HCT116 (cell line): ENCODE data around the gene CLCN5. TPM values are rescaled to one million over a fixed set of nuclear protein-coding genes. Genes with fewer than 3 reads are reported as not detected.
A peak's percentile ranks its signal among the peaks of the same experiment; 100 is the strongest.

ENCODE experiments used
- ATAC-seq: fragments of 200-7000 bp; cut with Tn5 transposase; 2 replicates; pipeline ENCODE4 v1.9.1; 2020; ENCODE audit warnings: mild to moderate bottlenecking, moderate library complexity
- BruUV-seq: library from RNA; stranded (reverse); fragments of 400-500 nt; replicated peaks from 2 replicates; lab custom pipeline; 2021; lab: Mats Ljungman, UMichigan
- CTCF ChIA-PET: fragments of 300-600 bp; sonication (Branson Sonifier 250); formaldehyde crosslinking; loops from one replicate; lab custom pipeline; 2021; ENCODE audit warnings: antibody characterized with exemption; lab: Charles Lee
- POLR2A ChIA-PET: fragments of 300-600, 350-600 bp; sonication (Branson Sonifier 250); formaldehyde crosslinking; loops from one replicate; lab custom pipeline; 2021; ENCODE audit warnings: antibody characterized with exemption; lab: Charles Lee
- RAD21 ChIA-PET, 2 experiments: fragments of 300-600 bp; sonication (Branson Sonifier 250); formaldehyde crosslinking; loops; one replicate each; lab custom pipeline; 2023; ENCODE audit warnings: low total read pairs in 2 of 2; ENCODE audit not compliant: uncharacterized antibody in 2 of 2, unreplicated experiment in 2 of 2, low non-redundant PET in 1 of 2; lab: Charles Lee
- DNase-seq: peaks from one replicate; pipeline ENCODE4 v3.0.0-alpha.2; 2010; ENCODE audit warnings: low read depth, low spot score
- H2AFZ ChIP-seq: fragments of 200-600 bp; shearing (Covaris generic), sonication (generic); 2 replicates; pipeline ENCODE4 v1.6.1; 2017; ENCODE audit warnings: low read depth, mixed run types, mixed read lengths, antibody characterized with exemption, low read length; ENCODE audit not compliant: poor library complexity, severe bottlenecking
- H3K27ac ChIP-seq: 2 replicates; pipeline ENCODE4 v1.5.1; 2012; ENCODE audit warnings: low read depth, low read length
- H3K27me3 ChIP-seq: fragments of 200-600 bp; sonication (generic); 2 replicates; pipeline ENCODE4 v1.6.1; 2016; ENCODE audit warnings: mixed run types, low read length, mixed read lengths; ENCODE audit not compliant: insufficient read depth
- H3K36me3 ChIP-seq, 2 experiments: fragments of 200-500 bp in 1 of 2; fragments of 200-600 bp in 1 of 2; sonication (Bioruptor generic) in 1 of 2; sonication (generic) in 1 of 2; 2 replicates each; pipeline versions ENCODE4 v1.5.1 to v1.6.1; 2014 to 2016; ENCODE audit warnings: low read length in 2 of 2, inconsistent platforms in 1 of 2, mixed read lengths in 1 of 2, mixed run types in 1 of 2; ENCODE audit not compliant: insufficient read depth in 2 of 2, control insufficient read depth in 1 of 2
- H3K4me1 ChIP-seq, 2 experiments: fragments of 200-600 bp in 1 of 2; sonication (generic) in 1 of 2; 2 replicates each; pipeline versions ENCODE4 v1.5.1 to v1.6.1; 2012 to 2017; ENCODE audit warnings: low read length in 2 of 2, inconsistent platforms in 1 of 2, mild to moderate bottlenecking in 1 of 2, mixed read lengths in 1 of 2, mixed run types in 1 of 2, moderate library complexity in 1 of 2; ENCODE audit not compliant: insufficient read depth in 2 of 2, control insufficient read depth in 1 of 2
- H3K4me2 ChIP-seq: fragments of 200-600 bp; sonication (generic); 2 replicates; pipeline ENCODE4 v1.6.1; 2017; ENCODE audit warnings: mixed run types, low read length, mixed read lengths
- H3K4me3 ChIP-seq, 2 experiments: fragments of 200-600 bp in 1 of 2; sonication (generic) in 1 of 2; replicated peaks in 1 of 2; 2 replicates each; pipeline ENCODE4 v1.5.1; 2011 to 2016; ENCODE audit warnings: low read length in 2 of 2, control low read depth in 1 of 2, low read depth in 1 of 2, mild to moderate bottlenecking in 1 of 2, mixed read lengths in 1 of 2, mixed run types in 1 of 2
- H3K79me2 ChIP-seq: fragments of 200-600 bp; sonication (generic); 2 replicates; pipeline ENCODE4 v1.6.1; 2017; ENCODE audit warnings: mild to moderate bottlenecking, mixed run types, low read length, moderate library complexity, mixed read lengths; ENCODE audit not compliant: insufficient read depth
- H3K9ac ChIP-seq: fragments of 200-600 bp; sonication (generic); 2 replicates; pipeline ENCODE4 v1.6.1; 2016; ENCODE audit warnings: low read length, mixed read lengths
- H3K9me2 ChIP-seq: fragments of 200-600 bp; sonication (generic), shearing (Covaris generic); 2 replicates; pipeline ENCODE4 v1.6.1; 2017; ENCODE audit warnings: mixed run types, mild to moderate bottlenecking, moderate library complexity; ENCODE audit not compliant: insufficient read depth
- H3K9me3 ChIP-seq, 2 experiments: fragments of 200-500 bp in 1 of 2; fragments of 200-600 bp in 1 of 2; sonication (Bioruptor generic) in 1 of 2; sonication (generic) in 1 of 2; 2 replicates each; pipeline ENCODE4 v1.6.1; 2014 to 2017; ENCODE audit warnings: low read length in 2 of 2, mixed read lengths in 2 of 2, inconsistent platforms in 1 of 2, low read depth in 1 of 2, mild to moderate bottlenecking in 1 of 2, mixed run types in 1 of 2, moderate library complexity in 1 of 2; ENCODE audit not compliant: control insufficient read depth in 1 of 2, insufficient read depth in 1 of 2
- H4K20me1 ChIP-seq: fragments of 200-600 bp; sonication (generic), shearing (Covaris generic); 2 replicates; pipeline ENCODE4 v1.6.1; 2017; ENCODE audit warnings: mixed run types, mild to moderate bottlenecking, moderate library complexity; ENCODE audit not compliant: insufficient read depth
- ATF3 ChIP-seq: IDR thresholded peaks from 2 replicates; pipeline ENCODE4 v1.6.1; 2012
- CBX3 ChIP-seq: IDR thresholded peaks from 2 replicates; pipeline ENCODE4 v1.6.1; 2012; ENCODE audit warnings: low read depth
- CEBPB ChIP-seq: IDR thresholded peaks from 2 replicates; pipeline ENCODE4 v1.6.1; 2012; ENCODE audit warnings: low read depth
- CTCF ChIP-seq, 3 experiments: fragments of 200-600 bp in 1 of 3; sonication (generic) in 1 of 3; IDR thresholded peaks in 2 of 3; conservative IDR thresholded peaks in 1 of 3; 2 replicates each; pipeline ENCODE4 v1.5.1; 2012 to 2017; ENCODE audit warnings: low read depth in 2 of 3, low read length in 2 of 3, antibody characterized with exemption in 1 of 3, borderline replicate concordance in 1 of 3, control low read depth in 1 of 3, mild to moderate bottlenecking in 1 of 3, mixed read lengths in 1 of 3, mixed run types in 1 of 3, moderate library complexity in 1 of 3; ENCODE audit not compliant: insufficient read depth in 1 of 3
- EGR1 ChIP-seq: IDR thresholded peaks from 2 replicates; pipeline ENCODE4 v1.6.1; 2012; ENCODE audit warnings: low read depth
- EZH2 ChIP-seq: fragments of 200-600 bp; sonication (generic); IDR thresholded peaks from 2 replicates; pipeline ENCODE4 v1.6.1; 2017; ENCODE audit warnings: antibody characterized with exemption, mixed run types
- EZH2phosphoT487 ChIP-seq: fragments of 200-600 bp; IDR thresholded peaks from 2 replicates; pipeline ENCODE4 v1.6.1; 2018; ENCODE audit warnings: antibody characterized with exemption, borderline replicate concordance
- SRF ChIP-seq: IDR thresholded peaks from 2 replicates; pipeline ENCODE4 v1.6.1; 2012; ENCODE audit warnings: low read depth
- TCF7L2 ChIP-seq: IDR thresholded peaks from 2 replicates; pipeline ENCODE4 v1.7.0; 2011; ENCODE audit warnings: borderline replicate concordance, inconsistent platforms; ENCODE audit not compliant: insufficient read depth, insufficient read length; ENCODE audit errors: extremely low read depth
- YY1 ChIP-seq: IDR thresholded peaks from 2 replicates; pipeline ENCODE4 v1.6.1; 2011; ENCODE audit warnings: low read length, low read depth, moderate library complexity, mild to moderate bottlenecking; ENCODE audit not compliant: insufficient replicate concordance; ENCODE audit errors: extremely low read depth
- ZBTB33 ChIP-seq: IDR thresholded peaks from 2 replicates; pipeline ENCODE4 v1.6.1; 2011; ENCODE audit warnings: mild to moderate bottlenecking, low read length, moderate library complexity; ENCODE audit not compliant: insufficient replicate concordance; ENCODE audit errors: extremely low read depth
- ZNF274 ChIP-seq: fragments of 200-500 bp; sonication (Bioruptor generic); IDR thresholded peaks from 2 replicates; pipeline ENCODE4 v1.6.1; 2014; ENCODE audit warnings: mild to moderate bottlenecking, low read depth, low read length, inconsistent platforms
- intact Hi-C: fragments of 100-400 bp; cut with micrococcal nuclease; formaldehyde crosslinking; loops from 2 replicates; pipeline ENCODE4 v1.10.0; 2022
- total RNA-seq: library from RNA; stranded (reverse); gene quantifications from one replicate; pipeline ENCODE4 v1.2.1, GENCODE V29; 2021; ENCODE audit not compliant: unreplicated experiment

CLCN5 gene
- total RNA-seq, 1 experiment from 2014 or later, result 6.1 TPM

- Histone ChIP-seq H2AFZ (no peak overlapping the region), H3K9ac (no peak overlapping the region), H3K4me3 (no peak overlapping the region), H3K27me3 (no peaks in the 10 kb centered on the region), H3K27ac (no peak overlapping the region), H3K4me1 (peaks cover 6 to 44% of the 10 kb centered on the region in 2 experiments), H3K9me3 (no peaks in the 10 kb centered on the region), H3K79me2 (no peaks in the 10 kb centered on the region), H3K4me2 (peak overlapping the region; percentile 9; the same call in 1 of the 2 replicates)
- CTCF ChIA-PET, result no interaction called here
- intact Hi-C loops, result no loop called here
- RAD21 ChIA-PET, result no interaction called here
- DNase-seq, result no peak
- ATAC-seq, result no peak
- BruUV-seq, result no TSS peak
- POLR2A ChIA-PET, result no interaction called here
- TF ChIP-seq YY1 (no peak), ATF3 (no peak), ZNF274 (no peak), EZH2phosphoT487 (no peak), EGR1 (no peak)
- TF ChIP-seq, all 23 proteins: peak for 0
- H4K20me1 ChIP-seq, result no peaks in the 10 kb centered on the region
- H3K36me3 ChIP-seq, result no peaks in the 10 kb centered on the region
- no peaks in the 10 kb centered on the region for H3K9me2 ChIP-seq
Observed at GRCh38 chrX:49992853-49993252, 70.5 kb downstream of the CLCN5 start.

GRCh38 chrX:49993661-49994060, 71.3 kb downstream of the CLCN5 start:
- no peak for TF ChIP-seq EZH2phosphoT487
- no peak for TF ChIP-seq CTCF (IDR thresholded peaks at IDR 0.05 in 2 of 3, conservative IDR thresholded peaks at IDR 0.05 in 1 of 3; ENCODE audit: borderline replicate concordance in 1 of 3, insufficient read depth in 1 of 3, low read depth in 2 of 3, low read length in 2 of 3)
- no peak for TF ChIP-seq CBX3
- TF ChIP-seq CEBPB, result no peak
- no peak for TF ChIP-seq EZH2
- TF ChIP-seq SRF, result no peak
- no peak for TF ChIP-seq TCF7L2
- no peak for TF ChIP-seq ZBTB33
- no peak overlapping the region for H3K9ac ChIP-seq
- no TSS peak for BruUV-seq
- H3K79me2 ChIP-seq, result no peaks in the 10 kb centered on the region
- H3K4me1 ChIP-seq, result peaks cover 6 to 44% of the 10 kb centered on the region in 2 experiments
- no peak overlapping the region for H3K27ac ChIP-seq
- ATAC-seq (no peak), DNase-seq (no peak)
- H3K36me3 ChIP-seq, result no peaks in the 10 kb centered on the region
- H3K4me2 ChIP-seq, result peak overlapping the region; percentile 9; the same call in 1 of the 2 replicates
- ChIA-PET POLR2A (no interaction called here), CTCF (no interaction called here), RAD21 (no interaction called here)
- no peak overlapping the region for H2AFZ ChIP-seq
- no peaks in the 10 kb centered on the region for H4K20me1 ChIP-seq
- H3K9me2 ChIP-seq, result no peaks in the 10 kb centered on the region
- intact Hi-C loops, result no loop called here
- no peak overlapping the region for H3K4me3 ChIP-seq
- no peaks in the 10 kb centered on the region for H3K27me3 ChIP-seq
- no peaks in the 10 kb centered on the region for H3K9me3 ChIP-seq
